Stimulated activated naive CD8-positive, alpha-beta T cell treated with anti-CD3 and anti-CD28 coated beads, Interleukin-15, Interleukin-2, amounts not matched to agents 100 U/mL and 50 U/mL, for 24 hours (primary cell): ENCODE data around the gene FAM20A.

Experiments
- ATAC-seq: fragments of 150-1000 bp; cut with Tn5 transposase; one replicate; pipeline ENCODE4 v1.10.0; 2021
- DNase-seq: peaks from one replicate; pipeline ENCODE4 v3.0.0; 2021

FAM20A gene

DNA sequence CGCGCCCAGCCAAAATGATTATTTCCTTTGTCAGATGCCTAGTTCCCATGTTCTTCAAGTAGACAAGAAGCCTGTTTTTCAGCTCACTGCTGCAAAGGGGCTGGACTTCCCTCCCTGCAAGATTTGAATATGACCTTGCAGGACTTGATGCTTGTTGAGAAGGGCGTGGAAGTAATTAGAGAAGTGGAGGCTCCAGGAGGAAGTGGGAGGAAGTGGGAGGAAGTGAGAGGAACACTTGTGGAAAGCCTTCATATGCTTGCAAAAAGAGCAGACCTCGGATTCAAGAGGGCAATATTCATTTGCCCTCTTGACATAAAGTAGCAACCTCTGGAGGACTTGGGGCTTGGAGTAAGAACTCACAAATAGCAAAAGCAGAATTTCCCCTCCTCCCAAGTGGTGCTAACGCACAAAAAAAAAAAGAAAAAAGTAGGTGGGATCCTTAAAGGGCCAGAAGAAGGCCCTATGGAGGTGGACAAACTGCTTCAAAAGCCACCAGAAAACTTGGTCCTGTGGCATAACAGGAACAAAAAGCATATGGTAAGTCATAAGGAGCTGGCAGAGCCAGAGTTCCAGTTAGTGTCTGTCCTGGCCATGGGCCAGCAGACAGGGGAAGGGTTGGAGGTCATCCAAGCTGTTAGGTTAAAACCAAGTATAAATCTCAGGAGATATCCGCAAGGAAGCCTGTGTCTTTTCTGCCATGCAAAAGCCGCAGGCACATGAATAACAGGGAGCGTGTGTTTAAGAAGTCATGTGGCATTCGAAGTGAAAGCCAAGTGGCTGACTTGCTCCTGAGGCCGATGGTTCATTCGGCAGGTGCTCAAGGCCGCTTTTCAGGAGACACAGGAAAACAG lies 109.6 kb downstream of the FAM20A start:
- DNase-seq (no peak), ATAC-seq (no peak)

DNA sequence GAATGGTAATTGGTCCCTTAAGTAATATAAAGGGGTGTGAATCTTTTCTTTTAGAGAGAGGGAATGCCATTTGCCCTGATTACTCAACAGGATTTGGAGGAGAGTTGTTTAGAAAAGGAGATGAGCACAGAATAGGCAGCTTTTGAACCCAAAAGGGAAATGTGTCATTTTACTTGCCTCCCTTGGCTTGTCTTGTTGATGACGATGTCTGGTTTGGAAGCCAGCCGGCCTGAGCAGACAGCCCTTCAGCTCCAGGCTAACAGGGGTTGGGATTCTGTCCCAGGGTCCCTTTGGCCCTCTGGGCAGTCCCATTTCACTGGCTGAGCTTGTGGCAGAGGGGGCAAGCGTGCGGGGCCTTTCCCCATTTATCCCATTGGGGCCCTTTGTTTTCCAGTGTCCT lies 111.2 kb downstream of the FAM20A start:
- no peak for ATAC-seq
- DNase-seq = no peak
